H1 (cell line): Measurements from ENCODE around the gene NAPA. TPM values are rescaled to one million over a fixed set of nuclear protein-coding genes. Genes with fewer than 3 reads are reported as not detected.

ENCODE experiments used
- CTCF ChIA-PET: fragments of 300-600 bp; sonication (Branson Sonifier 250); formaldehyde crosslinking; loops from one replicate; lab custom pipeline; 2021; ENCODE audit not compliant: partially characterized antibody; lab: Charles Lee
- POLR2A ChIA-PET: fragments of 300-600 bp; sonication (Branson Sonifier 250); formaldehyde crosslinking; loops from one replicate; lab custom pipeline; 2021; ENCODE audit warnings: inconsistent platforms; ENCODE audit not compliant: partially characterized antibody; lab: Charles Lee
- DNase-seq, 2 experiments: peaks; one replicate each; pipeline versions ENCODE4 v3.0.0 to v3.0.0-alpha.2; 2010 to 2022; ENCODE audit warnings: low spot score in 2 of 2, low read depth in 1 of 2, mixed read lengths in 1 of 2
- FAIRE-seq: peaks from 2 replicates; lab custom pipeline; 2011; peaks lifted over from hg19 to GRCh38; lab: Jason Lieb, UNC
- H2AFZ ChIP-seq: 2 replicates; pipeline ENCODE4 v1.8.1; 2012; ENCODE audit warnings: low read length, inconsistent platforms
- H2AK5ac ChIP-seq: 2 replicates; pipeline ENCODE4 v1.6.1; 2013; ENCODE audit warnings: low read depth, low read length
- H2BK120ac ChIP-seq: replicated peaks from 2 replicates; pipeline ENCODE3; 2013; ENCODE audit warnings: low read depth, low read length, inconsistent platforms
- H2BK12ac ChIP-seq: 2 replicates; pipeline ENCODE4 v1.6.1; 2013; ENCODE audit warnings: low read depth, low read length
- H2BK15ac ChIP-seq: 2 replicates; pipeline ENCODE4 v1.6.1; 2013; ENCODE audit warnings: low read length
- H2BK20ac ChIP-seq: 2 replicates; pipeline ENCODE4 v1.6.1; 2013; ENCODE audit warnings: low read length
- H2BK5ac ChIP-seq: 2 replicates; pipeline ENCODE4 v1.6.1; 2013; ENCODE audit warnings: low read depth, low read length
- H3K14ac ChIP-seq: 2 replicates; pipeline ENCODE4 v1.6.1; 2013; ENCODE audit warnings: inconsistent platforms; ENCODE audit not compliant: insufficient read length
- H3K18ac ChIP-seq: 2 replicates; pipeline ENCODE4 v1.6.1; 2013; ENCODE audit warnings: low read length; ENCODE audit errors: extremely low read depth
- H3K23ac ChIP-seq: 2 replicates; pipeline ENCODE4 v1.6.1; 2013; ENCODE audit warnings: inconsistent platforms; ENCODE audit not compliant: insufficient read length
- H3K23me2 ChIP-seq: 2 replicates; pipeline ENCODE4 v1.6.1; 2013; ENCODE audit warnings: low read depth, low read length
- H3K27ac ChIP-seq: 2 replicates; pipeline ENCODE4 v1.6.1; 2011; ENCODE audit warnings: low read depth, low read length, inconsistent platforms
- H3K27me3 ChIP-seq, 4 experiments: replicated peaks in 1 of 4; 1 replicate in 1 of 4; 2 replicates in 3 of 4; pipeline versions ENCODE4 v1.6.1 to v1.8.1; 2011 to 2013; ENCODE audit warnings: low read length in 3 of 4, mild to moderate bottlenecking in 3 of 4, inconsistent platforms in 2 of 4, mixed read lengths in 2 of 4, moderate library complexity in 1 of 4; ENCODE audit not compliant: control insufficient read depth in 3 of 4, insufficient read depth in 3 of 4; ENCODE audit errors: extremely low read depth in 1 of 4
- H3K36me3 ChIP-seq, 4 experiments: 2 replicates each; pipeline versions ENCODE4 v1.6.1 to v1.8.1; 2011 to 2013; ENCODE audit warnings: mild to moderate bottlenecking in 4 of 4, low read length in 3 of 4, moderate library complexity in 2 of 4, control low read depth in 1 of 4, inconsistent platforms in 1 of 4; ENCODE audit not compliant: insufficient read depth in 4 of 4, control insufficient read depth in 2 of 4
- H3K4ac ChIP-seq: replicated peaks from 2 replicates; pipeline ENCODE3; 2013; ENCODE audit warnings: low read length, low read depth, mixed read lengths, inconsistent platforms; ENCODE audit not compliant: insufficient read length
- H3K4me1 ChIP-seq, 4 experiments: replicated peaks in 1 of 4; 1 replicate in 1 of 4; 2 replicates in 3 of 4; pipeline versions ENCODE4 v1.6.1 to v1.8.1; 2011 to 2013; ENCODE audit warnings: low read length in 3 of 4, inconsistent platforms in 2 of 4, mixed read lengths in 1 of 4; ENCODE audit not compliant: insufficient read depth in 4 of 4, control insufficient read depth in 3 of 4
- H3K4me2 ChIP-seq, 2 experiments: 2 replicates each; pipeline versions ENCODE4 v1.6.1 to v1.8.1; 2011 to 2013; ENCODE audit warnings: low read depth in 2 of 2, low read length in 2 of 2, control low read depth in 1 of 2, inconsistent platforms in 1 of 2, mild to moderate bottlenecking in 1 of 2; ENCODE audit not compliant: insufficient read depth in 1 of 2
- H3K4me3 ChIP-seq, 4 experiments: fragments of 200-600, 300-600 bp in 1 of 4; sonication (generic), shearing (Covaris generic), sonication (Bioruptor Twin) in 1 of 4; 2 replicates each; pipeline versions ENCODE4 v1.5.1 to v1.8.1; 2011 to 2016; ENCODE audit warnings: low read length in 4 of 4, low read depth in 3 of 4, control low read depth in 2 of 4, inconsistent platforms in 2 of 4, mild to moderate bottlenecking in 2 of 4, mixed read lengths in 1 of 4, moderate library complexity in 1 of 4; ENCODE audit not compliant: insufficient read depth in 2 of 4; ENCODE audit errors: extremely low read depth in 1 of 4
- H3K56ac ChIP-seq: replicated peaks from 2 replicates; pipeline ENCODE3; 2013; ENCODE audit warnings: low read depth, mild to moderate bottlenecking, mixed read lengths, low read length, inconsistent platforms; ENCODE audit not compliant: insufficient read length
- H3K79me1 ChIP-seq: 2 replicates; pipeline ENCODE4 v1.6.1; 2013; ENCODE audit warnings: low read depth, low read length, control low read depth
- H3K79me2 ChIP-seq, 2 experiments: 2 replicates each; pipeline versions ENCODE4 v1.6.1 to v1.8.1; 2012 to 2013; ENCODE audit warnings: low read length in 2 of 2, mild to moderate bottlenecking in 2 of 2, inconsistent platforms in 1 of 2; ENCODE audit not compliant: insufficient read depth in 2 of 2, control insufficient read depth in 1 of 2
- H3K9ac ChIP-seq, 4 experiments: replicated peaks in 1 of 4; 1 replicate in 1 of 4; 2 replicates in 3 of 4; pipeline versions ENCODE4 v1.6.1 to v1.8.1; 2011 to 2013; ENCODE audit warnings: low read depth in 3 of 4, low read length in 3 of 4, control low read depth in 2 of 4, mild to moderate bottlenecking in 2 of 4, moderate library complexity in 2 of 4, inconsistent platforms in 1 of 4; ENCODE audit errors: extremely low read depth in 1 of 4
- H3K9me3 ChIP-seq, 2 experiments: 2 replicates each; pipeline versions ENCODE4 v1.6.1 to v1.8.1; 2012 to 2013; ENCODE audit warnings: mild to moderate bottlenecking in 2 of 2, moderate library complexity in 2 of 2, control low read depth in 1 of 2, inconsistent platforms in 1 of 2, low read depth in 1 of 2, low read length in 1 of 2, mixed read lengths in 1 of 2; ENCODE audit not compliant: insufficient read depth in 2 of 2
- H4K20me1 ChIP-seq, 2 experiments: replicated peaks in 1 of 2; 2 replicates each; pipeline versions ENCODE3 to v1.8.1; 2011 to 2013; ENCODE audit warnings: inconsistent platforms in 2 of 2, low read length in 2 of 2, mild to moderate bottlenecking in 1 of 2; ENCODE audit not compliant: insufficient read depth in 2 of 2, control insufficient read depth in 1 of 2
- H4K5ac ChIP-seq: 2 replicates; pipeline ENCODE4 v1.6.1; 2013; ENCODE audit warnings: low read length, low read depth, mixed read lengths, inconsistent platforms; ENCODE audit not compliant: insufficient read length
- H4K8ac ChIP-seq: 2 replicates; pipeline ENCODE4 v1.8.0; 2013; ENCODE audit warnings: mild to moderate bottlenecking, moderate library complexity, low read length, inconsistent platforms; ENCODE audit not compliant: insufficient read depth; ENCODE audit errors: extremely low read depth
- H4K91ac ChIP-seq: replicated peaks from 2 replicates; pipeline ENCODE3; 2013; ENCODE audit warnings: low read length, mixed read lengths, inconsistent platforms; ENCODE audit not compliant: insufficient read length
- ASH2L ChIP-seq: fragments of 200-600, 300-600 bp; sonication (generic); IDR thresholded peaks from one replicate; pipeline ENCODE4 v1.7.1; 2017; ENCODE audit warnings: low read length
- CEBPB ChIP-seq: IDR thresholded peaks from 2 replicates; pipeline ENCODE4 v1.6.1; 2012; ENCODE audit warnings: low read depth, low read length
- HDAC2 ChIP-seq, 2 experiments: fragments of 300-600 bp in 1 of 2; sonication (generic) in 1 of 2; IDR thresholded peaks; 2 replicates each; pipeline ENCODE4 v1.6.1; 2011 to 2012; ENCODE audit warnings: low read depth in 2 of 2, low read length in 2 of 2, mild to moderate bottlenecking in 2 of 2, moderate library complexity in 2 of 2, borderline replicate concordance in 1 of 2, inconsistent platforms in 1 of 2
- KDM1A ChIP-seq: fragments of 200-600, 300-600 bp; sonication (generic); IDR thresholded peaks from 2 replicates; pipeline ENCODE4 v1.7.1; 2016; ENCODE audit warnings: mild to moderate bottlenecking, low read length, borderline replicate concordance
- KDM4A ChIP-seq: IDR thresholded peaks from one replicate; pipeline ENCODE4 v1.7.1; 2012; ENCODE audit warnings: low read depth, mild to moderate bottlenecking, moderate library complexity, low read length, inconsistent platforms; ENCODE audit not compliant: severe bottlenecking
- RBBP5 ChIP-seq: IDR thresholded peaks from 2 replicates; pipeline ENCODE4 v1.7.1; 2012; ENCODE audit warnings: low read depth, mild to moderate bottlenecking, inconsistent platforms, low read length, moderate library complexity, borderline replicate concordance
- SAP30 ChIP-seq: fragments of 300-600 bp; sonication (generic); IDR thresholded peaks from 2 replicates; pipeline ENCODE4 v1.7.1; 2012; ENCODE audit warnings: low read length, moderate library complexity, mild to moderate bottlenecking, inconsistent platforms; ENCODE audit not compliant: insufficient read depth, insufficient replicate concordance
- SP2 ChIP-seq: IDR thresholded peaks from 2 replicates; pipeline ENCODE4 v1.6.1; 2012; ENCODE audit warnings: mild to moderate bottlenecking, low read length, inconsistent platforms
- TAF1 ChIP-seq: IDR thresholded peaks from 2 replicates; pipeline ENCODE4 v1.6.1; 2011; ENCODE audit warnings: mild to moderate bottlenecking, low read depth, low read length
- TBP ChIP-seq: IDR thresholded peaks from 2 replicates; pipeline ENCODE4 v1.6.1; 2011; ENCODE audit warnings: low read depth, low read length, improper control_type of control experiment
- WGBS, 2 experiments: shearing (Covaris generic) in 1 of 2; methylation state at CpG; one replicate each; pipeline versions ENCODE4 v1.1.6 to v1.1.7; 2013 to 2015; ENCODE audit warnings: low lambda C conversion rate in 2 of 2, mixed read lengths in 2 of 2, inconsistent platforms in 1 of 2, low coverage in 1 of 2, missing lambda C conversion rate in 1 of 2; ENCODE audit not compliant: insufficient replicate concordance in 2 of 2, insufficient coverage in 1 of 2, insufficient read length in 1 of 2; ENCODE audit errors: extremely low coverage in 1 of 2, missing lambda C conversion rate in 1 of 2; 5-methylcytosine and 5-hydroxymethylcytosine counted together
- polyA plus RNA-seq, 7 experiments: library from polyadenylated mRNA; depleted of rRNA in 3 of 7; stranded (reverse) in 5 of 7; unstranded in 2 of 7; fragments of >200 nt in 5 of 7; fragments of 200-250 nt in 2 of 7; gene quantifications; 1 replicate in 5 of 7; 2 replicates in 1 of 7; 4 replicates in 1 of 7; pipeline versions ENCODE4 v1.2.1 to v1.2.3, GENCODE V29; 2011 to 2013; ENCODE audit warnings: missing spikeins in 2 of 7, mixed read lengths in 2 of 7
- total RNA-seq: library from RNA; stranded (reverse); fragmentation: NEBNext Ultra II Directional; extraction: Animal tissue kit (Norgen Biotek cat#: 25700); gene quantifications from 2 replicates; pipeline ENCODE4 v1.2.1, GENCODE V29; 2021

The NAPA gene
- total and polyA plus RNA-seq, 2 of the 8 experiments (the other 6 are each of a cell fraction or from before 2014, with no cell fraction given), result 58.5 to 78.2 TPM

GRCh38 chr19:47450478-47450877, 64.4 kb downstream of the NAPA start:
- Histone ChIP-seq H3K79me2 (no peaks in the 10 kb centered on the region), H4K5ac (no peak overlapping the region), H4K91ac (no peak overlapping the region), H3K14ac (no peak overlapping the region), H3K27ac (no peak overlapping the region), H3K18ac (no peak overlapping the region), H2BK15ac (no peak overlapping the region), H3K9me3 (no peaks in the 10 kb centered on the region), H4K20me1 (peaks cover 0 to 7% of the 10 kb centered on the region in 2 experiments), H3K79me1 (no peaks in the 10 kb centered on the region; the same call in 1 of the 2 replicates), H3K23ac (no peak overlapping the region), H3K36me3 (no peaks in the 10 kb centered on the region; a peak in 1 of 8 replicates), H3K27me3 (peaks cover 0 to 9% (median 8%) of the 10 kb centered on the region in 4 experiments; a peak in 5 of 7 replicates), H2BK12ac (no peak overlapping the region), H2AK5ac (no peak overlapping the region), H2BK5ac (no peak overlapping the region), H3K4me2 (no peak overlapping the region)
- CTCF ChIA-PET, result interaction anchor here (1.0 to 24.5 kb wide), 5 partner anchors 14 to 257 kb away, joined by 3 to 436 read pairs (median 4); partner anchors contain the start of genes EHD2 and KPTN
- POLR2A ChIA-PET, result interaction anchor here (0.6 kb wide), 1 partner anchor 1151 kb away, joined by 3 read pairs; no protein-coding TSS in a partner anchor
- no peak for TF ChIP-seq ASH2L
- no peak for TF ChIP-seq RBBP5
- no peak for TF ChIP-seq HDAC2 (IDR thresholded peaks at IDR 0.05; ENCODE audit: borderline replicate concordance in 1 of 2, low read depth in 2 of 2, low read length in 2 of 2)
- no peak for TF ChIP-seq SAP30
- no peak for TF ChIP-seq KDM1A
- no peak for TF ChIP-seq CEBPB
- no peak for TF ChIP-seq SP2
- no peak for TF ChIP-seq TAF1
- no peak for TF ChIP-seq TBP
- no peak for TF ChIP-seq KDM4A
- TF ChIP-seq, all 59 proteins: peak for 0
- H2BK20ac ChIP-seq, result no peak overlapping the region
- DNase-seq (no peak), FAIRE-seq (no peak)
- H3K4ac ChIP-seq, result no peak overlapping the region
- no peak overlapping the region for H3K9ac ChIP-seq
- H3K4me3 ChIP-seq, result no peak overlapping the region
- H2AFZ ChIP-seq, result no peak overlapping the region
- H2BK120ac ChIP-seq, result no peak overlapping the region
- WGBS, 2 experiments, result 68% methylated on average over 7 of the region's 7 CpGs; no CpG with 5 or more reads in 1 of the 2 experiments
- H3K56ac ChIP-seq, result no peak overlapping the region
- no peak overlapping the region for H4K8ac ChIP-seq
- H3K4me1 ChIP-seq, result peaks cover 7 to 18% (median 10%) of the 10 kb centered on the region in 4 experiments
- H3K23me2 ChIP-seq, result peaks cover 18% of the 10 kb centered on the region; the same call in 1 of the 2 replicates
